Activated T-helper 17 cell treated with anti-CD3 and anti-CD28 coated beads, Interleukin-2, amount 50 U/mL, for 72 hours (primary cell): ENCODE measurements around the gene NR2C1. TPM values are rescaled to one million over a fixed set of nuclear protein-coding genes. Genes with fewer than 3 reads are reported as not detected.
A peak's percentile ranks its signal among the peaks of the same experiment; 100 is the strongest.
"Not testable (repeated sequence)": the region's sequence is repeated elsewhere in the genome, so short reads cannot be mapped to it uniquely, and the experiment has no call there.

Experiments used
- ATAC-seq: fragments of 150-1000 bp; cut with Tn5 transposase; replicated peaks from 2 replicates; pipeline ENCODE4 v1.10.0; 2021; ENCODE audit warnings: mild to moderate bottlenecking, moderate library complexity
- H3K27ac Mint-ChIP-seq: one replicate; pipeline ENCODE4 v1.8.0; 2022; ENCODE audit warnings: mixed read lengths
- H3K27me3 Mint-ChIP-seq: one replicate; pipeline ENCODE4 v1.8.0; 2022; ENCODE audit warnings: mixed read lengths
- H3K36me3 Mint-ChIP-seq: one replicate; pipeline ENCODE4 v1.8.0; 2022; ENCODE audit warnings: low read depth, mild to moderate bottlenecking, mixed read lengths
- H3K4me1 Mint-ChIP-seq: one replicate; pipeline ENCODE4 v1.8.0; 2022; ENCODE audit warnings: mixed read lengths
- H3K4me3 Mint-ChIP-seq: one replicate; pipeline ENCODE4 v1.8.0; 2022; ENCODE audit warnings: mild to moderate bottlenecking, mixed read lengths
- H3K9me3 Mint-ChIP-seq: one replicate; pipeline ENCODE4 v1.8.0; 2022; ENCODE audit warnings: mixed read lengths
- total RNA-seq, 2 donors: library from RNA; stranded (reverse); gene quantifications; one replicate each; pipeline ENCODE4 v1.2.3, GENCODE V29; 2022

Gene NR2C1
- total RNA-seq, 2 donors from 2014 or later: 17.0 to 28.5 TPM

DNA sequence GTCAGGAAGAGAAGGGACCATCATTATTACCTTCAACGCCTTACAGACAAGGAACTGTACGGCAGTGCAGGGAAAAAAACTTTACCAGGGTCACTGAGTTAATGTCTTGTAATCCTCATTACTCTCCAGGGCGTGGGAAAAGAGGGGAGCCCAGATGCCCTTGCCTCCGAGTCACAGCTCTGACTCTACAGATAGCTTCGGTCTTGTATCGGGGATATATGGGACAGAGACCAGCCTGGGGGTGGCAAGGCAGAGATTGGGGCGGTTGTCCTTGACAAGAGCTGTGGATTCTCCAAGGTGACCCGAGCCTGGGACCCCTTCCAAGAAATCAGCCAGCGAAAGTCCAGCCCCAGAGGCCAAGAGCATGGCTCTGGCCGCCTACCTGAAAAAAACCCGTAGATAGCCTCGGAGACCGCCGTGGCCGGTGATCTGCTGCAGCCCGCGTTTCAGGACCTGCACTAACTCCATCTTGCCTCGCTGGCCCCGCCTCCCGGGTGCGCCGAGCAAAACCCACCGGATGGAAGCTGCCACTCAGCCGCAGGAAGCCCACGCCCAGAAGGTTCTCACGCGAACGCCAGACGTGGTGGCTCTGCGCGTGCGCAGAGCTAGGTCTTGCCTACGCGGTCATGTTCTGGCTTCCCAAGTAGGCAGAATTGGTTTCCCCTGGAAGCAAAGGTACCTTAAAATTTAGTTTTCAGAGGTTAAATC is 70.1 kb downstream of the NR2C1 start, which contains the start of gene NDUFA12:
Gene NDUFA12 (minus strand): TSS at position 485 of the 708 bp plus-strand sequence. CDS start 17 bp downstream, at position 468.
- H3K4me3 Mint-ChIP-seq: peak within 1 kb of the TSS; percentile 89
- peaks cover 51% of the 10 kb centered on the region for H3K36me3 Mint-ChIP-seq
- peaks cover 10% of the 10 kb centered on the region for H3K9me3 Mint-ChIP-seq
- H3K27ac Mint-ChIP-seq: peak within 1 kb of the TSS; percentile 97
- no peaks in the 10 kb centered on the region for H3K27me3 Mint-ChIP-seq
- peak; percentile 98 for ATAC-seq
- H3K4me1 Mint-ChIP-seq: peaks cover 29% of the 10 kb centered on the region

GRCh38 chr12:95002754-95003153 is 70.7 kb downstream of the NR2C1 start:
- Mint-ChIP-seq H3K36me3 (peaks cover 56% of the 10 kb centered on the region), H3K27me3 (no peaks in the 10 kb centered on the region), H3K9me3 (peaks cover 10% of the 10 kb centered on the region), H3K27ac (peak overlapping the region; percentile 97), H3K4me1 (peaks cover 32% of the 10 kb centered on the region), H3K4me3 (peak overlapping the region; percentile 89)
- peak; percentile 12 for ATAC-seq

- Mint-ChIP-seq H3K27ac (no peak overlapping the region), H3K4me1 (peaks cover 32% of the 10 kb centered on the region), H3K9me3 (no peaks in the 10 kb centered on the region), H3K27me3 (no peaks in the 10 kb centered on the region), H3K36me3 (peaks cover 82% of the 10 kb centered on the region), H3K4me3 (peak overlapping the region; percentile 49)
- no peak for ATAC-seq
These were observed 75.1 kb downstream of the NR2C1 start for GRCh38 chr12:94998326-94998725.

GRCh38 chr12:94997726-94998125 is 75.7 kb downstream of the NR2C1 start:
- no peak for ATAC-seq
- peaks cover 30% of the 10 kb centered on the region for H3K4me1 Mint-ChIP-seq
- H3K27ac Mint-ChIP-seq: no peak overlapping the region

DNA sequence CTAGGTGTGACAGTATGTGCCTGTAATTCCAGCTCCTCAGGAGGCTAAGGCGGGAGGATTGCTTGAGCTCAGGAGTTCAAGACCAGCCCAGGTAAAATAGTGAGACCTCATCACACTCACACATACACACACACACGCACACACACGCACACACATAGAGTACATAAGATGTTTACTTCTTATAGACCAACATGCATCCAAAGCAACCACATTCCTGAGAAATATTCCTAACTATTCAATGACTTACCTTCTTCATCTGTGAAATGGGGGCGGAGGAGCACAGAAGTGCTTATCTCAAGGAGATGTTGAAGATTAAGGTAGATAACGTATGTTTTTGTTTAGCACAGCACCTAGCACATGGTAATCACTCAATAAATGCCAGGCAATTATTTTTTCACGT is 76.4 kb downstream of the NR2C1 start:
- no peaks in the 10 kb centered on the region for H3K27me3 Mint-ChIP-seq
- H3K27ac Mint-ChIP-seq: no peak overlapping the region
- no peaks in the 10 kb centered on the region for H3K9me3 Mint-ChIP-seq
- H3K4me3 Mint-ChIP-seq: no peak overlapping the region
- peaks cover 84% of the 10 kb centered on the region for H3K36me3 Mint-ChIP-seq
- no peak for ATAC-seq
- peaks cover 26% of the 10 kb centered on the region for H3K4me1 Mint-ChIP-seq

More at GRCh38 chr12:94997726-94998125, 75.7 kb downstream of the NR2C1 start:
- H3K36me3 Mint-ChIP-seq: peaks cover 82% of the 10 kb centered on the region
- H3K9me3 Mint-ChIP-seq: no peaks in the 10 kb centered on the region
- no peaks in the 10 kb centered on the region for H3K27me3 Mint-ChIP-seq
- H3K4me3 Mint-ChIP-seq: no peak overlapping the region

GRCh38 chr12:94994312-94994711 is 79.1 kb downstream of the NR2C1 start:
- H3K27ac Mint-ChIP-seq: no peak overlapping the region
- peak; percentile 68 for ATAC-seq
- no peaks in the 10 kb centered on the region for H3K27me3 Mint-ChIP-seq
- no peak overlapping the region for H3K4me3 Mint-ChIP-seq
- H3K9me3 Mint-ChIP-seq: no peaks in the 10 kb centered on the region
- H3K36me3 Mint-ChIP-seq: peaks cover 72% of the 10 kb centered on the region
- peaks cover 26% of the 10 kb centered on the region for H3K4me1 Mint-ChIP-seq

DNA sequence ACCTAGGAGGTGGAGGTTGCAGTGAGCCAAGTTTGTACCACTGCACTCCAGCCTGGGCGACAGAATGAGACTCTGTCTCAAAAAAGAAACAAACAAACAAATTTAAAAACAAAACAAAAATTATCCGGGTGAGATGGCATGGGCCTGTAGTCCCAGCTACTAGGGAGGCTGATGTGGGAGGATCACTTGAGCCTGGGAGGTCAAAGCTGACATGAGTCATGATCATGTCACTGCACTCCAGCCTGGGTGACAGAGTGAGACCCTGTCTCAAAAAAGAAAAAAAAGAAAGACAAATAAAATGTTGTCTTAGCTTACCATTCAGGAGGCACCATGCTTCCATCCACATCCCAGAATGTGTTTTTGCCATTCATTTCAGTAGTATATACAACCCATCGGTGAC is 79.6 kb downstream of the NR2C1 start:
- peak; percentile 58 for ATAC-seq
- H3K9me3 Mint-ChIP-seq, H3K27ac Mint-ChIP-seq, H3K27me3 Mint-ChIP-seq, H3K4me3 Mint-ChIP-seq: not testable (repeated sequence)
- Mint-ChIP-seq H3K36me3 (peaks cover 72% of the 10 kb centered on the region), H3K4me1 (peaks cover 26% of the 10 kb centered on the region)

DNA sequence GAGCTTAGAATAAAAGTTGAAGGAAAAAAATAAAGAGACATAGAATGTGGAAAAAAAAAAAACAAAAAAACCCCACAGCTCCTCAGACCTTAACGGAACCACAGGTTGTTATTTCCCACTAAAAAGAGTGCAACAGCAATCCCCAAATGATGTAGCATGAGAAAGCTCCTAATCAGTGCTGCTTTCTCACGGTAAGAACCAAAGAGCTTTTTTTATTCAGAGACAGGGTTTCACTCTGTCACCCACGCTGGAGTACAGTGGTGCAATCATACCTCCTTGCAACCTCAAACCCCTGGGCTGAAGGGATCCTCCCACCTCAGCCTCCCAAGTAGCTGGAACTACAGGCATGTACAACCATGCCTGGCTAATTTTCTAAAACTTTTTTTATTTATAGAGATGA is 83.2 kb downstream of the NR2C1 start:
- peak overlapping the region; percentile 50 for H3K4me3 Mint-ChIP-seq
- peaks cover 69% of the 10 kb centered on the region for H3K36me3 Mint-ChIP-seq
- no peaks in the 10 kb centered on the region for H3K9me3 Mint-ChIP-seq
- peaks cover 32% of the 10 kb centered on the region for H3K4me1 Mint-ChIP-seq
- H3K27me3 Mint-ChIP-seq: no peaks in the 10 kb centered on the region
- H3K27ac Mint-ChIP-seq: peak overlapping the region; percentile 62
- peak; percentile 66 for ATAC-seq

DNA sequence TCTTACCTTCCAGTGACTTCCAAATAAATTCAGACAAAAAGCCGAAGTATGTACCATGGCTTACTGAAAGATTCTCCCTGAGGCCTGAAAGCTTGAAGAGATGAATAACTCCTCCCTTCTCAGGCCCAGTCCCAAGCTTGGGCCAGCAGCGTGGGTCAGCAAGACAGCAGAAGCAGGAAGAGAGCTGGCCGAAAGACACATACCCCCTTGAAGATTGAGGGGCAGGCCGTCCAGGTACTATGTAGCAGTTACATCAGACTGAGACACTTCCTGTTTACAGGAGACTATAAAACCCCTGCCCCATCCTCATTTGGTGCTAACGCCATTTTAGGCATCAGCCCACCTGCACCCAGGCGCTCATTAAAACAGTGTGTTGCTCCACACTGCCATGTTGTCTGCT is 84.9 kb downstream of the NR2C1 start:
- no peak for ATAC-seq
- Mint-ChIP-seq H3K27me3 (no peaks in the 10 kb centered on the region), H3K9me3 (no peaks in the 10 kb centered on the region), H3K27ac (peak overlapping the region; percentile 63), H3K36me3 (peaks cover 67% of the 10 kb centered on the region), H3K4me1 (peaks cover 37% of the 10 kb centered on the region), H3K4me3 (peak overlapping the region; percentile 50)

DNA sequence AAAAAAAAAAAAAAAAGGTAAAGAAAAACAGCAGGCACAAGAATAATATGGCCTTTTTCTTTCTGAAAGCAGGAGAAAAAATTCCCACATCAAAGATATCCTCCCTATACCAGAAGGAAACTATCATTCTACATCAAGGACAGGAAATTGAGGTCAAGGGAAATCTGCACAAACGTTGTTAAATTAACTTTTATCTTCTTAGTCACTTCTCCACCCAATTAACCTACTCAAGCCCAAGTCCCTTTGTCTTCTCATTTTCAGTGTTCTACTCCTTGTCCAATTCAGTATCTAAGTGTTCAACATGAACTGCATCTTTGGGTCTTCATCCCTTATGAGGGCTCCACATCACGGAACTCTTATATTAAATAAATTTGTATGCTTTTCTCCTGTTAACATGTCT is 85.6 kb downstream of the NR2C1 start:
- peaks cover 42% of the 10 kb centered on the region for H3K4me1 Mint-ChIP-seq
- H3K4me3 Mint-ChIP-seq: peak overlapping the region; percentile 50
- ATAC-seq: peak; percentile 74
- no peaks in the 10 kb centered on the region for H3K27me3 Mint-ChIP-seq
- peaks cover 67% of the 10 kb centered on the region for H3K36me3 Mint-ChIP-seq
- peak overlapping the region; percentile 63 for H3K27ac Mint-ChIP-seq
- H3K9me3 Mint-ChIP-seq: no peaks in the 10 kb centered on the region

DNA sequence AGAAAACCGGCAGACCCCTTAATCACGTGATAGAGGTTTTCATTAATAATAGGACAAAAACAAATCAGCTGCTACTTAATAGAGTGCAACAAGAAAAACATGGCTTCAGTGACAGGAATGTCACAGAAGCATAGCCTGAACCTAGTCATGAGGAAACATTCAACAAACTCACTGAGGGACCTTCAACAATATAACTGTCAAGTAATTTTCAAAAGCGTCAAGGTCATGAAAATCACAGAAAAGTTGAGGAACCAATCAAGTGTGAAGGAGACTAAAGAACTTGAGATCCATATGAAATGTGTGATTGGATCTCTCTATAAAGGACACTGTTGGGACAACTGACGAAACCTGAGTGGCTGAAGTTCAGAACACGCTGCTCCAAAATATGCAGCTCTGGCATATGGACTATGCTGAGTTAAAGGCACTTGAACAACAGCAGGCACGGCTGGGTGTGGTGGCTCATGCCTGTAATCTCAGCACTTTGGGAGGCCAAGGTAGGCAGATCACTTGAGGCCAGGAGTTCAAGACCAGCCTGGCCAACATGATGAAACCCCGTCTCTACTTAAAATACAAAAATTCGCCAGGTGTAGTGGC is 86.2 kb downstream of the NR2C1 start:
- no peaks in the 10 kb centered on the region for H3K27me3 Mint-ChIP-seq
- H3K4me1 Mint-ChIP-seq: peaks cover 47% of the 10 kb centered on the region
- peak overlapping the region; percentile 63 for H3K27ac Mint-ChIP-seq
- no peaks in the 10 kb centered on the region for H3K9me3 Mint-ChIP-seq
- ATAC-seq: no peak
- H3K4me3 Mint-ChIP-seq: peak overlapping the region; percentile 50
- peaks cover 66% of the 10 kb centered on the region for H3K36me3 Mint-ChIP-seq

DNA sequence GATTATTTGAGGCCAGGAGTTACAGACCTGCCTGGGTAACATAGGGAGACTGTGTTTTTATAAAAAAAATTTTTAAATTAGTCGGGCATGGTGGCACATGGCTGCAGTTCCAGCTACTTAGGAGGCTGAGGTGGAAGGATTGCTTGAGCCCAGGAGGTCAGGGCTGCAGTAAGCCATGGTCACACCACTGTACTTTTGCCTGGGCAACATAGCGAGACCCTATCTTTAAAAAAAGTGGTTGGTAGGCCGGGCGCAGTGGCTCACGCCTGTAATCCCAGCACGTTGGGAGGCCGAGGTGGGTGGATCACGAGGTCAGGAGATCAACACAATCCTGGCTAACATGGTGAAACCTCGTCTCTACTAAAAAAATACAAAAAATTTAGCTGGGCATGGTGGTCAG is 88.3 kb downstream of the NR2C1 start:
- not testable (repeated sequence) for H3K27ac Mint-ChIP-seq, H3K9me3 Mint-ChIP-seq, H3K27me3 Mint-ChIP-seq, H3K4me3 Mint-ChIP-seq, ATAC-seq
- Mint-ChIP-seq H3K36me3 (peaks cover 56% of the 10 kb centered on the region), H3K4me1 (peaks cover 45% of the 10 kb centered on the region)

- H3K4me1 Mint-ChIP-seq: peaks cover 34% of the 10 kb centered on the region
- H3K27me3 Mint-ChIP-seq: no peaks in the 10 kb centered on the region
- peaks cover 47% of the 10 kb centered on the region for H3K36me3 Mint-ChIP-seq
- H3K27ac Mint-ChIP-seq: no peak overlapping the region
- no peak overlapping the region for H3K4me3 Mint-ChIP-seq
- no peaks in the 10 kb centered on the region for H3K9me3 Mint-ChIP-seq
- ATAC-seq: no peak
These were observed 90.1 kb downstream of the NR2C1 start for GRCh38 chr12:94983321-94983720.

GRCh38 chr12:94982456-94982855 is 91.0 kb downstream of the NR2C1 start:
- Mint-ChIP-seq H3K9me3 (no peaks in the 10 kb centered on the region), H3K27me3 (no peaks in the 10 kb centered on the region), H3K4me1 (peaks cover 31% of the 10 kb centered on the region), H3K27ac (no peak overlapping the region), H3K4me3 (no peak overlapping the region), H3K36me3 (peaks cover 38% of the 10 kb centered on the region)
- no peak for ATAC-seq

DNA sequence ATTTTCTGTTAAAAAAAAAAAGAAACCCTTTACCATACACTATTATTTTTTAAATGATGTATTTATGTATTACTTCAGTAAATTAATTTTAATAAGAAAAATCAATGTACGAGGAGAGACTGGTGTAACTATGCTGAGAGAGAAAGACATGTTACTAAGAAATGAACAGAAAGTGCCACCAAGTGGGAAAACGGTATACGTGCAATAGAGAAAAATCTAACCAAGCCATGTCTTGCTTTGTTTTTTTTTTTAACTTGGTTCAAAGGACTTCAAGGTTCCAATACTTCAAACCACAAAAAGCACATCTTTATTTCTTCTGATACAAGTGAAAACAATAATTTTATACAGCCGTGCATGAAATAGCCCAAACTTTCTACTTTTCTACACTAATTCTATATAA is 92.8 kb downstream of the NR2C1 start:
- Mint-ChIP-seq H3K36me3 (peaks cover 34% of the 10 kb centered on the region), H3K4me1 (peaks cover 26% of the 10 kb centered on the region), H3K4me3 (no peak overlapping the region), H3K27me3 (no peaks in the 10 kb centered on the region), H3K27ac (no peak overlapping the region), H3K9me3 (no peaks in the 10 kb centered on the region)
- ATAC-seq: no peak
